Osteocyte (in vitro differentiated cells): ENCODE measurements around the gene SPCS2. TPM values are rescaled to one million over a fixed set of nuclear protein-coding genes. Genes with fewer than 3 reads are reported as not detected.
A peak's percentile ranks its signal among the peaks of the same experiment; 100 is the strongest.
"Not testable (repeated sequence)": the region's sequence is repeated elsewhere in the genome, so short reads cannot be mapped to it uniquely, and the experiment has no call there.

Source experiments
- DNase-seq: peaks from one replicate; pipeline ENCODE4 v3.0.0; 2021; ENCODE audit warnings: mixed read lengths; ENCODE audit not compliant: unreplicated experiment; ENCODE audit errors: extremely low spot score
- H3K27ac Mint-ChIP-seq: one replicate; pipeline ENCODE4 v1.8.0; 2021; ENCODE audit warnings: mild to moderate bottlenecking, mixed read lengths; ENCODE audit not compliant: unreplicated experiment
- H3K27me3 Mint-ChIP-seq: one replicate; pipeline ENCODE4 v1.8.0; 2021; ENCODE audit warnings: mixed read lengths; ENCODE audit not compliant: unreplicated experiment
- H3K36me3 Mint-ChIP-seq: one replicate; pipeline ENCODE4 v1.8.0; 2021; ENCODE audit warnings: mixed read lengths; ENCODE audit not compliant: unreplicated experiment
- H3K4me1 Mint-ChIP-seq: one replicate; pipeline ENCODE4 v1.8.0; 2021; ENCODE audit warnings: mixed read lengths; ENCODE audit not compliant: unreplicated experiment
- H3K4me3 Mint-ChIP-seq: one replicate; pipeline ENCODE4 v1.8.0; 2021; ENCODE audit warnings: mild to moderate bottlenecking, moderate library complexity, mixed read lengths; ENCODE audit not compliant: unreplicated experiment
- H3K9me3 Mint-ChIP-seq: one replicate; pipeline ENCODE4 v1.8.0; 2021; ENCODE audit warnings: mixed read lengths; ENCODE audit not compliant: unreplicated experiment
- CTCF ChIP-seq: fragments of 200-600 bp; sonication (generic); IDR thresholded peaks from 2 replicates; pipeline ENCODE4 v1.5.0; 2021; ENCODE audit warnings: antibody characterized with exemption, mild to moderate bottlenecking, moderate library complexity
- total RNA-seq: library from RNA; stranded (reverse); gene quantifications from 2 replicates; pipeline ENCODE4 v1.2.1, GENCODE V29; 2021

The SPCS2 gene
- total RNA-seq, 1 donor from 2014 or later, result 153 TPM

GRCh38 chr11:74954199-74954598 lies 5.1 kb downstream of the SPCS2 start:
- Mint-ChIP-seq H3K36me3 (peaks cover 12% of the 10 kb centered on the region), H3K4me3 (no peak overlapping the region), H3K27me3 (no peaks in the 10 kb centered on the region), H3K4me1 (peaks cover 37% of the 10 kb centered on the region), H3K27ac (no peak overlapping the region), H3K9me3 (peaks cover 5% of the 10 kb centered on the region)
- no peak for TF ChIP-seq CTCF
- DNase-seq, result no peak

GRCh38 chr11:74956397-74957015 lies 7.4 kb downstream of the SPCS2 start:
- H3K9me3 Mint-ChIP-seq, result peaks cover 5% of the 10 kb centered on the region
- H3K27ac Mint-ChIP-seq, result no peak overlapping the region
- TF ChIP-seq CTCF, result no peak
- no peaks in the 10 kb centered on the region for H3K27me3 Mint-ChIP-seq
- H3K4me3 Mint-ChIP-seq, result no peak overlapping the region
- no peak for DNase-seq
- peaks cover 9% of the 10 kb centered on the region for H3K36me3 Mint-ChIP-seq
- H3K4me1 Mint-ChIP-seq, result peaks cover 27% of the 10 kb centered on the region

- H3K27me3 Mint-ChIP-seq, result no peaks in the 10 kb centered on the region
- no peak for TF ChIP-seq CTCF
Observed at GRCh38 chr11:74957937-74958629, 9.0 kb downstream of the SPCS2 start.

GRCh38 chr11:74960128-74960527 lies 11.1 kb downstream of the SPCS2 start:
- H3K36me3 Mint-ChIP-seq, result peaks cover 12% of the 10 kb centered on the region
- not testable (repeated sequence) for DNase-seq, H3K27me3 Mint-ChIP-seq, H3K9me3 Mint-ChIP-seq, H3K4me3 Mint-ChIP-seq
- H3K4me1 Mint-ChIP-seq, result peaks cover 28% of the 10 kb centered on the region
- H3K27ac Mint-ChIP-seq, result peak overlapping the region; percentile 48

More at GRCh38 chr11:74957937-74958629, 9.0 kb downstream of the SPCS2 start:
- DNase-seq, result no peak
- H3K4me1 Mint-ChIP-seq, result peaks cover 24% of the 10 kb centered on the region
- H3K9me3 Mint-ChIP-seq, result peaks cover 5% of the 10 kb centered on the region
- no peak overlapping the region for H3K27ac Mint-ChIP-seq
- H3K36me3 Mint-ChIP-seq, result peaks cover 11% of the 10 kb centered on the region
- H3K4me3 Mint-ChIP-seq, result no peak overlapping the region

GRCh38 chr11:74966651-74967050 lies 17.6 kb downstream of the SPCS2 start:
- no peaks in the 10 kb centered on the region for H3K27me3 Mint-ChIP-seq

More at GRCh38 chr11:74966651-74967050, 17.6 kb downstream of the SPCS2 start:
- Mint-ChIP-seq H3K36me3 (peaks cover 29% of the 10 kb centered on the region), H3K4me3 (no peak overlapping the region), H3K27ac (no peak overlapping the region), H3K9me3 (no peaks in the 10 kb centered on the region), H3K4me1 (peaks cover 5% of the 10 kb centered on the region)
- TF ChIP-seq CTCF, result no peak
- no peak for DNase-seq
